Activated naive CD4-positive, alpha-beta T cell treated with anti-CD3 and anti-CD28 coated beads, Interleukin-2, amount 50 U/mL, for 24 hours (primary cell): ENCODE data around the gene PIP5K1B.

Experiments used
- H3K27ac Mint-ChIP-seq: one replicate; pipeline ENCODE4 v1.8.0; 2021; ENCODE audit warnings: mild to moderate bottlenecking, mixed read lengths
- H3K27me3 Mint-ChIP-seq: one replicate; pipeline ENCODE4 v1.8.0; 2021; ENCODE audit warnings: mixed read lengths
- H3K36me3 Mint-ChIP-seq: one replicate; pipeline ENCODE4 v1.8.0; 2021; ENCODE audit warnings: mixed read lengths
- H3K4me1 Mint-ChIP-seq: one replicate; pipeline ENCODE4 v1.8.0; 2021; ENCODE audit warnings: mixed read lengths
- H3K4me3 Mint-ChIP-seq: one replicate; pipeline ENCODE4 v1.8.0; 2021; ENCODE audit warnings: mild to moderate bottlenecking, mixed read lengths
- H3K9me3 Mint-ChIP-seq: one replicate; pipeline ENCODE4 v1.8.0; 2021; ENCODE audit warnings: mixed read lengths

Gene PIP5K1B

GRCh38 chr9:68964765-68965164 lies 259.7 kb downstream of the PIP5K1B start:
- Mint-ChIP-seq H3K36me3 (peaks cover 3% of the 10 kb centered on the region), H3K27ac (no peak overlapping the region), H3K4me1 (no peaks in the 10 kb centered on the region), H3K4me3 (no peak overlapping the region), H3K9me3 (no peaks in the 10 kb centered on the region), H3K27me3 (no peaks in the 10 kb centered on the region)

- no peaks in the 10 kb centered on the region for H3K36me3 Mint-ChIP-seq
- no peaks in the 10 kb centered on the region for H3K9me3 Mint-ChIP-seq
- no peak overlapping the region for H3K27ac Mint-ChIP-seq
- H3K4me3 Mint-ChIP-seq, result no peak overlapping the region
- H3K27me3 Mint-ChIP-seq, result no peaks in the 10 kb centered on the region
- no peaks in the 10 kb centered on the region for H3K4me1 Mint-ChIP-seq
Observed at GRCh38 chr9:68966496-68966944, 261.5 kb downstream of the PIP5K1B start.

GRCh38 chr9:68967800-68968199 lies 262.8 kb downstream of the PIP5K1B start:
- Mint-ChIP-seq H3K9me3 (no peaks in the 10 kb centered on the region), H3K4me3 (no peak overlapping the region), H3K27ac (no peak overlapping the region), H3K36me3 (no peaks in the 10 kb centered on the region), H3K4me1 (no peaks in the 10 kb centered on the region), H3K27me3 (no peaks in the 10 kb centered on the region)

- no peaks in the 10 kb centered on the region for H3K36me3 Mint-ChIP-seq
- no peaks in the 10 kb centered on the region for H3K27me3 Mint-ChIP-seq
- H3K27ac Mint-ChIP-seq, result no peak overlapping the region
- peaks cover 7% of the 10 kb centered on the region for H3K4me1 Mint-ChIP-seq
- no peak overlapping the region for H3K4me3 Mint-ChIP-seq
- no peaks in the 10 kb centered on the region for H3K9me3 Mint-ChIP-seq
Observed at GRCh38 chr9:68969538-68969937, 264.5 kb downstream of the PIP5K1B start.

GRCh38 chr9:68970151-68970550 lies 265.1 kb downstream of the PIP5K1B start:
- peaks cover 12% of the 10 kb centered on the region for H3K4me1 Mint-ChIP-seq
- no peaks in the 10 kb centered on the region for H3K27me3 Mint-ChIP-seq
- H3K9me3 Mint-ChIP-seq, result no peaks in the 10 kb centered on the region
- no peak overlapping the region for H3K27ac Mint-ChIP-seq
- no peak overlapping the region for H3K4me3 Mint-ChIP-seq
- H3K36me3 Mint-ChIP-seq, result no peaks in the 10 kb centered on the region

GRCh38 chr9:68973619-68974018 lies 268.6 kb downstream of the PIP5K1B start:
- Mint-ChIP-seq H3K4me1 (peaks cover 16% of the 10 kb centered on the region), H3K27me3 (no peaks in the 10 kb centered on the region), H3K36me3 (no peaks in the 10 kb centered on the region), H3K9me3 (no peaks in the 10 kb centered on the region), H3K4me3 (no peak overlapping the region), H3K27ac (peak overlapping the region; percentile 6)

- Mint-ChIP-seq H3K4me3 (no peak overlapping the region), H3K27me3 (no peaks in the 10 kb centered on the region), H3K9me3 (no peaks in the 10 kb centered on the region), H3K36me3 (no peaks in the 10 kb centered on the region), H3K27ac (no peak overlapping the region), H3K4me1 (peaks cover 22% of the 10 kb centered on the region)
Observed at GRCh38 chr9:68974431-68974830, 269.4 kb downstream of the PIP5K1B start.

GRCh38 chr9:68974901-68975300 lies 269.9 kb downstream of the PIP5K1B start:
- Mint-ChIP-seq H3K27ac (peak overlapping the region; percentile 46), H3K9me3 (no peaks in the 10 kb centered on the region), H3K4me1 (peaks cover 27% of the 10 kb centered on the region), H3K4me3 (no peak overlapping the region), H3K36me3 (no peaks in the 10 kb centered on the region), H3K27me3 (no peaks in the 10 kb centered on the region)

GRCh38 chr9:68975365-68976043 lies 270.5 kb downstream of the PIP5K1B start:
- Mint-ChIP-seq H3K36me3 (no peaks in the 10 kb centered on the region), H3K4me1 (peaks cover 30% of the 10 kb centered on the region), H3K4me3 (no peak overlapping the region), H3K27me3 (no peaks in the 10 kb centered on the region), H3K9me3 (no peaks in the 10 kb centered on the region), H3K27ac (no peak overlapping the region)

GRCh38 chr9:68978066-68978465 lies 273.0 kb downstream of the PIP5K1B start:
- H3K27ac Mint-ChIP-seq, result no peak overlapping the region
- no peaks in the 10 kb centered on the region for H3K9me3 Mint-ChIP-seq
- no peaks in the 10 kb centered on the region for H3K36me3 Mint-ChIP-seq
- H3K4me3 Mint-ChIP-seq, result no peak overlapping the region
- peaks cover 37% of the 10 kb centered on the region for H3K4me1 Mint-ChIP-seq
- no peaks in the 10 kb centered on the region for H3K27me3 Mint-ChIP-seq

GRCh38 chr9:68978501-68978900 lies 273.5 kb downstream of the PIP5K1B start:
- Mint-ChIP-seq H3K27me3 (no peaks in the 10 kb centered on the region), H3K4me1 (peaks cover 37% of the 10 kb centered on the region), H3K9me3 (no peaks in the 10 kb centered on the region), H3K27ac (peak overlapping the region; percentile 51), H3K4me3 (no peak overlapping the region), H3K36me3 (no peaks in the 10 kb centered on the region)

- Mint-ChIP-seq H3K4me3 (peak overlapping the region; percentile 2), H3K27me3 (no peaks in the 10 kb centered on the region), H3K36me3 (no peaks in the 10 kb centered on the region), H3K27ac (peak overlapping the region; percentile 66), H3K9me3 (no peaks in the 10 kb centered on the region), H3K4me1 (peaks cover 28% of the 10 kb centered on the region)
Observed at GRCh38 chr9:68979538-68980314, 274.7 kb downstream of the PIP5K1B start.

- H3K4me3 Mint-ChIP-seq, result no peak overlapping the region
- no peaks in the 10 kb centered on the region for H3K27me3 Mint-ChIP-seq
- H3K9me3 Mint-ChIP-seq, result no peaks in the 10 kb centered on the region
- peaks cover 25% of the 10 kb centered on the region for H3K4me1 Mint-ChIP-seq
- H3K36me3 Mint-ChIP-seq, result no peaks in the 10 kb centered on the region
- H3K27ac Mint-ChIP-seq, result no peak overlapping the region
Observed at GRCh38 chr9:68980341-68980914, 275.4 kb downstream of the PIP5K1B start.

- Mint-ChIP-seq H3K36me3 (no peaks in the 10 kb centered on the region), H3K4me3 (no peak overlapping the region), H3K27ac (no peak overlapping the region), H3K27me3 (no peaks in the 10 kb centered on the region), H3K4me1 (peaks cover 21% of the 10 kb centered on the region), H3K9me3 (no peaks in the 10 kb centered on the region)
Observed at GRCh38 chr9:68981789-68982188, 276.7 kb downstream of the PIP5K1B start.

- Mint-ChIP-seq H3K36me3 (no peaks in the 10 kb centered on the region), H3K4me3 (no peak overlapping the region), H3K9me3 (no peaks in the 10 kb centered on the region), H3K27ac (no peak overlapping the region), H3K27me3 (no peaks in the 10 kb centered on the region), H3K4me1 (peaks cover 21% of the 10 kb centered on the region)
Observed at GRCh38 chr9:68983008-68983411, 278.0 kb downstream of the PIP5K1B start.
